IgD-negative memory B cell (primary cell): Measurements from ENCODE around the gene PLEKHM1. TPM values are rescaled to one million over a fixed set of nuclear protein-coding genes. Genes with fewer than 3 reads are reported as not detected.
A peak's percentile ranks its signal among the peaks of the same experiment; 100 is the strongest.

Source experiments
- H3K27ac Mint-ChIP-seq, 3 donors: one replicate each; pipeline ENCODE4 v1.8.0; 2020 to 2022; ENCODE audit warnings: mild to moderate bottlenecking in 3 of 3, mixed read lengths in 3 of 3, moderate library complexity in 1 of 3
- H3K27me3 Mint-ChIP-seq: one replicate; pipeline ENCODE4 v1.8.0; 2021; ENCODE audit warnings: mixed read lengths
- H3K36me3 Mint-ChIP-seq: one replicate; pipeline ENCODE4 v1.8.0; 2020; ENCODE audit warnings: mild to moderate bottlenecking, mixed read lengths
- H3K4me1 Mint-ChIP-seq, 3 donors: one replicate each; pipeline ENCODE4 v1.8.0; 2020 to 2022; ENCODE audit warnings: mixed read lengths in 3 of 3, mild to moderate bottlenecking in 1 of 3
- H3K4me3 Mint-ChIP-seq, 4 donors: one replicate each; pipeline ENCODE4 v1.8.0; 2020 to 2022; ENCODE audit warnings: mild to moderate bottlenecking in 4 of 4, mixed read lengths in 4 of 4, moderate library complexity in 3 of 4
- H3K9me3 Mint-ChIP-seq, 3 donors: one replicate each; pipeline ENCODE4 v1.8.0; 2020 to 2021; ENCODE audit warnings: mixed read lengths in 3 of 3, mild to moderate bottlenecking in 1 of 3
- polyA plus RNA-seq: library from polyadenylated mRNA; unstranded; fragments of 300-500 nt; fragmentation: Illumina TruSeq; gene quantifications from one replicate; pipeline ENCODE4 v1.2.3, GENCODE V29; 2021

PLEKHM1 gene
- polyA plus RNA-seq, 1 donor from 2014 or later = 15.8 TPM

GRCh38 chr17:45437465-45438283, 52.8 kb downstream of the PLEKHM1 start:
- H3K9me3 Mint-ChIP-seq = no peaks in the 10 kb centered on the region
- H3K27me3 Mint-ChIP-seq = no peaks in the 10 kb centered on the region
- no peak overlapping the region for H3K27ac Mint-ChIP-seq

DNA sequence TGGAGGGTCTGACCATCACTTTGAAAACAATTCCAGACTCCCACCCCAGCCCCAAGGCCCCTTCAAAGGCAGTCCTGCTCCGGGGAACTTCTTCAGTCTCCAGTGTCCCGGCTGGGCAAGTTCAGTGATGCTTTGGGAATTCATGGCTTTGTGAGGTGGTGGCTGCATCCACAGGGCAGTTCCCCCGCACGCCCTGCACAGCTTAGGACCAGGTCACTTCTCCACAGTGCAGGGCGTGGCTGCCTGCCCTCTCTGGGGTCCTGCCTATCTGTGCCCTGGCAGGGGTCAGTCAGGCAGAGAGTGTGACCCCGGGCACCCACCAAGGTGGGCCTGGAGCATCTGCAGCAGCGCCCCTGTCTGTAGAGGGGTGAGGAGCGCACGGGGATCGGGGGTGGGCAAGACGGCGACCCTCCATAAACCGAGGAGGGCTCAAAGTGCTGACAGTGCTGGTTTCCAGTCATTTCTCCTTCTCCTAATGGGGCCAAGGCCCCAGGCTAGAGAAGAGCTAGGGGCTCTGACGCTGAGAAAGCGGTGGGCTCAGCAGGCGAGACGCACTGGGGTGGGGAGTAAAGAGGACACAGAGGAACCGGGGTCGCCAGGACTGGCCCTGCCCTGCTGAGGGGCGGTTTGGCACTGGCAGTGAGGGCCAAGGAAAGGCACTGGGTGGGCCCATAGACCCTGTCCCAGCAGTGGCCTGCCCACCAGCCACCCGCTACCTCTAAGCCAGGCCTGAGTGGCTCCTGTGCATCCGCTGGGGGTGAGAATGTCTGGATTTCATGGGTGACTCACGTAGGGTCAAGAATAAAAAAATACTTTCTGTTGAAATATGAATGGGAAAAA, 53.7 kb downstream of the PLEKHM1 start:
- no peaks in the 10 kb centered on the region for H3K36me3 Mint-ChIP-seq
- H3K4me1 Mint-ChIP-seq = peaks cover 6 to 15% (median 7%) of the 10 kb centered on the region in 3 donors
- no peaks in the 10 kb centered on the region for H3K27me3 Mint-ChIP-seq
- H3K9me3 Mint-ChIP-seq = no peaks in the 10 kb centered on the region
- H3K27ac Mint-ChIP-seq = no peak overlapping the region
- no peak overlapping the region for H3K4me3 Mint-ChIP-seq

More at GRCh38 chr17:45437465-45438283, 52.8 kb downstream of the PLEKHM1 start:
- Mint-ChIP-seq H3K36me3 (no peaks in the 10 kb centered on the region), H3K4me1 (peaks cover 6 to 15% (median 7%) of the 10 kb centered on the region in 3 donors), H3K4me3 (no peak overlapping the region)

DNA sequence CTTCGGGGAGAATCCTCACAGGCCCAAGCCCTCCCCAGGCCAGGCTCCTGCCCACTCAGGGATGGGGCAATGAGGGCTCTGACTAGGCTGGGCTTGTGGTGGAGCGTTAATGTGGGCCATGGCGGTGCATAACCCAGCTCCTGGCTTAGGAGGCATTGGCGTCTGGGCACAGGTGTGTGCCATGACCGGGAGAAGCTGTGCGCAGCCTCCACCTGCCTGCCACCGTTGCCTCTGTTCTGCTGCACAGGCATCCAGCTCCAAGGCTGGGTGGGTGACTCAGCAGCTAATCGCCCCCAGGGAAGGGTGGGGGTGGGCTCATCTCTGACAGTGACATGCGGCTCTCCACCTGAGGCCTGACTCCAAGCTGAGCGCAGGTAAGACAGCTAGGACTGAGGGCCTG, 54.4 kb downstream of the PLEKHM1 start:
- Mint-ChIP-seq H3K36me3 (no peaks in the 10 kb centered on the region), H3K4me3 (no peak overlapping the region), H3K27ac (peak overlapping the region in 1 of 3 donors; percentile 73), H3K27me3 (no peaks in the 10 kb centered on the region), H3K9me3 (no peaks in the 10 kb centered on the region), H3K4me1 (peaks cover 7 to 12% (median 7%) of the 10 kb centered on the region in 3 donors)

GRCh38 chr17:45435481-45435880, 55.0 kb downstream of the PLEKHM1 start:
- no peaks in the 10 kb centered on the region for H3K27me3 Mint-ChIP-seq
- H3K4me1 Mint-ChIP-seq = peaks cover 5 to 11% (median 11%) of the 10 kb centered on the region in 3 donors
- H3K4me3 Mint-ChIP-seq = peak overlapping the region in 1 of 4 donors; percentile 66
- peak overlapping the region; percentile 63 to 74 (median 73) for H3K27ac Mint-ChIP-seq
- no peaks in the 10 kb centered on the region for H3K9me3 Mint-ChIP-seq
- H3K36me3 Mint-ChIP-seq = no peaks in the 10 kb centered on the region

GRCh38 chr17:45433159-45433535, 57.4 kb downstream of the PLEKHM1 start:
- peak overlapping the region; percentile 39 to 89 (median 68) for H3K4me3 Mint-ChIP-seq
- H3K9me3 Mint-ChIP-seq = no peaks in the 10 kb centered on the region
- peak overlapping the region; percentile 64 to 73 (median 70) for H3K27ac Mint-ChIP-seq
- H3K36me3 Mint-ChIP-seq = no peaks in the 10 kb centered on the region
- H3K27me3 Mint-ChIP-seq = no peaks in the 10 kb centered on the region
- H3K4me1 Mint-ChIP-seq = peaks cover 15 to 21% (median 19%) of the 10 kb centered on the region in 3 donors

DNA sequence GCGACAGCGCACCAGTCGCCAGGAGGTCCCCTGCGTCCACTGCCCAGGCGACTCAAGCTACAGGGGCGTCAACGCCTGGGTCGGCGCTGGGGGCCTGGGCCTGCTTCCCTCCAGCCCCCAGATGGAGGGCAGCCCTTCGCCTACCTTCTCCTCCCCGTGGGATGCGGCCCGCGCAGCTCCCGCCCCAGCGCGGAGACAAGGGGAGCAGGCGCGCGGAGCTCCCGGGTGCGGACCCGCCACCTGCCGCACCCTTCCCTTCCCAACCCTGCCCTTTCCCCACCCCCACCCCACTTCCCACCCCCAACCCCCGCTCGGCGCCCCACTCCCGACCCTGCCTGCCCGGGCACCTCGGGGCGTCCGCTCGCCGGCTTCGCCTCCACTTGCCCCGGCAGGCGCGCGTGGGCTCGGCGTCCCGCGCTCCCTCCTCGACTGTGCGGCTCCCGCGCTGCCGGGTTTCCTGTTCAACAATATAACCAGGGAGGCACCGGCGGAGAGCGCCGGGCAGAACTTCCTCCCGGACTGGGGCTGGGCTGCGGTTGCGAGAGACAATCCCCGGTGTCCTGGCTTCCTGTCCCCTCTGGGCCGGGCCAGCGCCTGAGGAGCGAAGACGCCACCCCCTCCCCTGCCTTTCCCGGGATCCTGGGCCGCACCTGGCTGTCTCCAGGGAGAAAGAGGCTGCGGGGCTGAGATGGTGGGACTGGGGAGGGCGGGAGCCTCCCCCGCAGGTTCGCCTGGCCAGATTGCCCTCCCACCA, 57.9 kb downstream of the PLEKHM1 start, which contains the start of gene ARHGAP27:
ARHGAP27 (minus strand) TSS at position 466 of the 754 bp plus-strand sequence. CDS start 2,591 bp downstream, outside the sequence.
- H3K36me3 Mint-ChIP-seq = no peaks in the 10 kb centered on the region
- no peaks in the 10 kb centered on the region for H3K27me3 Mint-ChIP-seq
- no peaks in the 10 kb centered on the region for H3K9me3 Mint-ChIP-seq
- H3K4me3 Mint-ChIP-seq = peak within 1 kb of the TSS; percentile 81 to 95 (median 90)
- H3K4me1 Mint-ChIP-seq = peaks cover 18 to 26% (median 22%) of the 10 kb centered on the region in 3 donors
- H3K27ac Mint-ChIP-seq = peak within 1 kb of the TSS; percentile 64 to 73 (median 70)

- Mint-ChIP-seq H3K4me1 (peaks cover 18 to 26% (median 22%) of the 10 kb centered on the region in 3 donors), H3K4me3 (peak overlapping the region; percentile 81 to 95 (median 90)), H3K27ac (peak overlapping the region in 1 of 3 donors; percentile 12), H3K9me3 (no peaks in the 10 kb centered on the region), H3K27me3 (no peaks in the 10 kb centered on the region), H3K36me3 (no peaks in the 10 kb centered on the region)
Measured at GRCh38 chr17:45431531-45432404, 58.8 kb downstream of the PLEKHM1 start.

DNA sequence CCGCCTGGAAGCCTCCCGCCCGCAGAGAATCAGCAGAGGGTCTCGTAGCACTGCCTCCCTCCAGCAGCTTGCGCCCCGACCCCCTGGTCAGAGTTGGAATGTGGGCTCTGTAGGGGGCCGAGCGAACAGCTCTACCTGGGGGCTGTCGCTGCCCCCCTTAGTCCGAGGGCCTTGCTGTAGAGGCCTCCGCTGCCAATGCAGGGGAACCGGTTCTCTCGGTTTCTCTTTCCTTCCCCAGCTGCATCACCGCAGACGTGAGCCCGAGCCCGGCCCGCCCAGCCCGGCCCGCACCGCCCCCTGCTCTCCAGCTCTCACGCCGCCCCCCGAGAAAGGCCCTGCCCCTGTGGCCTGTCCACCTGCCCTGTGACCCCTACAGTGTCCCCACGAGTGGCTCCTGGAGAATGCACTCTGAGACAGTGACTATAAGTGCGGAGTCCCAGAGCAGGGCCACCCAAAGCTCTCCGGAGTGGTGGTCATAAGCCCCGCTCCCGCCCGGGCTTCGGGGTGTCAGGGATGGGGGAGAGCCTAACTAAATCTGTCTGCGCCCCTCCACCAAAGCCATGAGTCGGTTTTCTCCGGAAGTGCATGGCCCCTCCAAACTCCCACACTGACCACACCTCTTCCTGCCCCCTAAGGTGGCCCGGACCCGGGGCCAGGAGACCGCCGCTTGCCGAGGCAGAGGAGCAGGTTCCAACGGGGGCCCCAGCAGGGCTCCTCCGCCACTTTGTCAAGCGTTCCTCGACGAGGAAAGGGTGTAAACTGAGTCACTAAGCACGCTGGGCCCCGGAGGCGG, 59.6 kb downstream of the PLEKHM1 start:
- Mint-ChIP-seq H3K4me3 (peak overlapping the region; percentile 81 to 95 (median 92)), H3K9me3 (no peaks in the 10 kb centered on the region), H3K4me1 (peaks cover 18 to 26% (median 22%) of the 10 kb centered on the region in 3 donors), H3K36me3 (no peaks in the 10 kb centered on the region), H3K27ac (peak overlapping the region; percentile 53 to 98 (median 80)), H3K27me3 (no peaks in the 10 kb centered on the region)

DNA sequence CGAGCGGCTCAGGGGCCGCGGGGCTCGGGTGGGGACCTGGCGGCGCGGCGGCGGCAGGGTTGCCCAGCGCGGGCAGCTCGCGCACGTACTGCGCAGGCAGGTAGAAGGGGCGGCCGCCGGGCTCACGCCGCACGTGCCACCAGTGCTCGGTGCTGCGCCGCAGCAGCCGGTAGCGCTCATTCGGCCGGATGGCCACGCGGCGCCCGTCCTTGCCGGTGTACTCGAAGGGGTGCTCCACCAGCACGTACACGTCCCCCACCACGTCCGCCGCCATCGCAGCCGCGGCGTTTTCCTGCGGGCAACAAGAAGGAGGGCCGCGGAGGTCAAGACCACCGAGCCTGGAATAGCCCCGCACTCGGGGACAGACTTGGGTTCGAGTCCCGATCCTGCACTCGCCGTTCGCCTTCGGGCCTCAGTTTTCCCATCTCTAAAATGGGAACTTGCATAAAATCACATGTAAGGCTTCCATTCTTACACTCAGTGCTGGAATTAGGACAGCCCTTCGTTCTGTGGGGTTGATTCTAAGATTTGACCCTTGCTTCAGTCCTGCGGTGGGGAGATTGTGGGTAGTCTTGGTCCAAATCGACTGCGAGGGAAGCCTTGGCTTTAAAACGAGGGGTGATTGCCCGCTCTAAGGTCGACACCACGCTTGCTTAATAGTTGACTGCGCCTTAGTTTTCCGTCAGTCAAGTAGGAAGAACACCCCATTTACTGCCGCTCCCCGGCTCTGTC, 60.3 kb downstream of the PLEKHM1 start:
- Mint-ChIP-seq H3K27me3 (no peaks in the 10 kb centered on the region), H3K36me3 (no peaks in the 10 kb centered on the region), H3K4me1 (peaks cover 18 to 26% (median 22%) of the 10 kb centered on the region in 3 donors)

GRCh38 chr17:45429339-45430005, 61.0 kb downstream of the PLEKHM1 start:
- Mint-ChIP-seq H3K9me3 (no peaks in the 10 kb centered on the region), H3K4me1 (peaks cover 18 to 26% (median 22%) of the 10 kb centered on the region in 3 donors), H3K36me3 (no peaks in the 10 kb centered on the region), H3K27me3 (no peaks in the 10 kb centered on the region), H3K27ac (peak overlapping the region; percentile 87 to 99 (median 96)), H3K4me3 (peak overlapping the region; percentile 84 to 95 (median 88))

More for the DNA sequence above, 60.3 kb downstream of the PLEKHM1 start:
- Mint-ChIP-seq H3K9me3 (no peaks in the 10 kb centered on the region), H3K27ac (peak overlapping the region; percentile 53 to 98 (median 80)), H3K4me3 (peak overlapping the region; percentile 81 to 95 (median 92))

DNA sequence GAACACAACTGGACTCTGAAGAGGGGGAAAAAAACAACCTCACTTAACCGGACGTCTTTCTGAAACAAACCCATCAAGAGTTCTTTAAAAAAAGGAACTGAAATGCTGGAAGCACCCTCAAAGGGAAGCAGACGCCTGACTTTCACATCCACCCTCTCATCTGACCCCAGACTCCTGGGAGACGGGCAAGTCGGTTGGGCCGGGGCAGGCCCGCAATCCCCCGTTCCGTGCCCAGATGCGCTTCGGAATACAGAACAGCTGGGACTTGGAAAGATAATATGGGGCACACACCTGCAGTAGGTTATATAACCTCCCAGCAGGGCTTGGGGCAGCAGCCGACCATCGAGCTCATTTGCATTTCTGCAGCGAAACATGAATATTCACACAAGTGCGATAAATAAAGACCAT, 61.6 kb downstream of the PLEKHM1 start:
- Mint-ChIP-seq H3K9me3 (no peaks in the 10 kb centered on the region), H3K27me3 (no peaks in the 10 kb centered on the region), H3K4me1 (peaks cover 18 to 26% (median 22%) of the 10 kb centered on the region in 3 donors), H3K27ac (peak overlapping the region; percentile 87 to 99 (median 96)), H3K4me3 (peak overlapping the region; percentile 84 to 95 (median 88)), H3K36me3 (no peaks in the 10 kb centered on the region)

- no peaks in the 10 kb centered on the region for H3K27me3 Mint-ChIP-seq
- H3K36me3 Mint-ChIP-seq = no peaks in the 10 kb centered on the region
- no peaks in the 10 kb centered on the region for H3K9me3 Mint-ChIP-seq
- peak overlapping the region; percentile 84 to 95 (median 88) for H3K4me3 Mint-ChIP-seq
- peaks cover 18 to 26% (median 23%) of the 10 kb centered on the region in 3 donors for H3K4me1 Mint-ChIP-seq
- peak overlapping the region; percentile 87 to 99 (median 96) for H3K27ac Mint-ChIP-seq
Measured at GRCh38 chr17:45428050-45428617, 62.4 kb downstream of the PLEKHM1 start.
